22Rv1 (cell line): Measurements from ENCODE around the gene CHRNA1.

Source experiments
- ZFX ChIP-seq: fragments of 450-650 bp; IDR thresholded peaks from 2 replicates; pipeline ENCODE4 v1.6.1; 2017; ENCODE audit warnings: antibody characterized with exemption, borderline replicate concordance
- TF ChIP-seq, protein P1 (sequence below): fragments of 450-650 bp; IDR thresholded peaks from 2 replicates; pipeline ENCODE4 v1.5.1; 2017; ENCODE audit warnings: mild to moderate bottlenecking

DNA sequence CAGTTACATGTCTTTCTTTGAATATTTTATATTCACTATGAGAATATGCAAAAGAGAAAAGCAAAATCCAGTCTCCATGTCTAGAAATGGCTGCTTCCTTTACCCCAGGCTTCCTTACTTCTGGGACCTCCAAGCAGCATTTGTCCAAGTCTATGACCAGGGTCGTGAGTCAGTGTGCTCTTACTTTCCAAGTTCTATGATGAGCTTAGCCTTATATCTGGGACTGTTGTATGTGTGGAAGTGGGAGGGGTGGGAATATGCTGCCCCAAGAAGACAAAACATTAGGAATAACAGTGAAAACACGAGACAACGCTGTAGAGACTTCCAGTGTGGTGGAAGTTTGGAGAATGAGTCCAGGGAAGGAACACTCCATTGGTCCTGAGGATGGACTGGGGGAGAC lies 21.2 kb upstream of the CHRNA1 start:
- TF ChIP-seq, protein P1, sequence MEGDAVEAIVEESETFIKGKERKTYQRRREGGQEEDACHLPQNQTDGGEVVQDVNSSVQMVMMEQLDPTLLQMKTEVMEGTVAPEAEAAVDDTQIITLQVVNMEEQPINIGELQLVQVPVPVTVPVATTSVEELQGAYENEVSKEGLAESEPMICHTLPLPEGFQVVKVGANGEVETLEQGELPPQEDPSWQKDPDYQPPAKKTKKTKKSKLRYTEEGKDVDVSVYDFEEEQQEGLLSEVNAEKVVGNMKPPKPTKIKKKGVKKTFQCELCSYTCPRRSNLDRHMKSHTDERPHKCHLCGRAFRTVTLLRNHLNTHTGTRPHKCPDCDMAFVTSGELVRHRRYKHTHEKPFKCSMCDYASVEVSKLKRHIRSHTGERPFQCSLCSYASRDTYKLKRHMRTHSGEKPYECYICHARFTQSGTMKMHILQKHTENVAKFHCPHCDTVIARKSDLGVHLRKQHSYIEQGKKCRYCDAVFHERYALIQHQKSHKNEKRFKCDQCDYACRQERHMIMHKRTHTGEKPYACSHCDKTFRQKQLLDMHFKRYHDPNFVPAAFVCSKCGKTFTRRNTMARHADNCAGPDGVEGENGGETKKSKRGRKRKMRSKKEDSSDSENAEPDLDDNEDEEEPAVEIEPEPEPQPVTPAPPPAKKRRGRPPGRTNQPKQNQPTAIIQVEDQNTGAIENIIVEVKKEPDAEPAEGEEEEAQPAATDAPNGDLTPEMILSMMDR = no peak
- TF ChIP-seq ZFX = no peak
